Measurements from ENCODE around the gene IL1RL2.

Gene IL1RL2

GRCh38 chr2:102278720-102279390 is 92.0 kb downstream of the IL1RL2 start:
- DNase-seq (ENCODE audit: low spot score) = no peak
- no peak for TF ChIP-seq CTCF (conservative IDR thresholded peaks at IDR 0.05; ENCODE audit: low read depth)
- H3K27ac ChIP-seq = no peak overlapping the region
- CTCF ChIA-PET = no interaction called here
- POLR2A ChIA-PET (ENCODE audit: low non-redundant PET) = no interaction called here

GRCh38 chr2:102279391-102279735 is 92.5 kb downstream of the IL1RL2 start:
- no peak for TF ChIP-seq CTCF (conservative IDR thresholded peaks at IDR 0.05; ENCODE audit: low read depth)
- no peak for DNase-seq (ENCODE audit: low spot score)
- H3K27ac ChIP-seq = no peak overlapping the region
- POLR2A ChIA-PET (ENCODE audit: low non-redundant PET) = no interaction called here
- CTCF ChIA-PET = no interaction called here

- CTCF ChIA-PET = no interaction called here
- no peak for TF ChIP-seq CTCF (conservative IDR thresholded peaks at IDR 0.05; ENCODE audit: low read depth)
- no peak overlapping the region for H3K27ac ChIP-seq
- DNase-seq (ENCODE audit: low spot score) = no peak
- POLR2A ChIA-PET (ENCODE audit: low non-redundant PET) = no interaction called here
Observed at GRCh38 chr2:102282678-102283091, 95.9 kb downstream of the IL1RL2 start.

GRCh38 chr2:102283996-102284395 is 97.2 kb downstream of the IL1RL2 start:
- ChIA-PET CTCF (no interaction called here), POLR2A (ENCODE audit: low non-redundant PET) (no interaction called here)
- no peak for TF ChIP-seq CTCF (conservative IDR thresholded peaks at IDR 0.05; ENCODE audit: low read depth)
- DNase-seq (ENCODE audit: low spot score) = no peak
- H3K27ac ChIP-seq = no peak overlapping the region

- CTCF ChIA-PET = no interaction called here
- DNase-seq (ENCODE audit: low spot score) = no peak
- POLR2A ChIA-PET (ENCODE audit: low non-redundant PET) = no interaction called here
- no peak for TF ChIP-seq CTCF (conservative IDR thresholded peaks at IDR 0.05; ENCODE audit: low read depth)
- H3K27ac ChIP-seq = no peak overlapping the region
Observed at GRCh38 chr2:102284611-102285010, 97.8 kb downstream of the IL1RL2 start.

GRCh38 chr2:102285368-102285767 is 98.5 kb downstream of the IL1RL2 start:
- POLR2A ChIA-PET (ENCODE audit: low non-redundant PET) = no interaction called here
- no peak for DNase-seq (ENCODE audit: low spot score)
- no peak for TF ChIP-seq CTCF (conservative IDR thresholded peaks at IDR 0.05; ENCODE audit: low read depth)
- H3K27ac ChIP-seq = no peak overlapping the region
- CTCF ChIA-PET = no interaction called here

GRCh38 chr2:102286041-102286440 is 99.2 kb downstream of the IL1RL2 start:
- ChIA-PET POLR2A (ENCODE audit: low non-redundant PET) (no interaction called here), CTCF (no interaction called here)
- TF ChIP-seq CTCF (conservative IDR thresholded peaks at IDR 0.05; ENCODE audit: low read depth) = no peak
- no peak for DNase-seq (ENCODE audit: low spot score)
- H3K27ac ChIP-seq = no peak overlapping the region
